Prostate gland (tissue), 2 donors: ENCODE results near the gene GRN. TPM values are rescaled to one million over a fixed set of nuclear protein-coding genes. Genes with fewer than 3 reads are reported as not detected.
"Not testable (repeated sequence)": the region's sequence is repeated elsewhere in the genome, so short reads cannot be mapped to it uniquely, and the experiment has no call there.

ENCODE experiments used
- DNase-seq: peaks from one replicate; pipeline ENCODE4 v3.0.0-alpha.2; 2019; ENCODE audit warnings: low spot score
- H3K27ac ChIP-seq, 2 donors: fragments of 200-600 bp; sonication (generic); 2 replicates each; pipeline ENCODE4 v1.5.1; 2017 to 2019
- H3K27me3 ChIP-seq: fragments of 200-600 bp; sonication (generic); replicated peaks from 2 replicates; pipeline ENCODE4 v1.5.1; 2019; ENCODE audit not compliant: insufficient read depth
- H3K36me3 ChIP-seq, 2 donors: fragments of 200-600 bp; sonication (generic); 1 replicate in 1 of 2; 2 replicates in 1 of 2; pipeline versions ENCODE4 v1.5.1 to v1.8.1; 2017 to 2019
- H3K4me1 ChIP-seq: fragments of 200-600 bp; sonication (generic); replicated peaks from 2 replicates; pipeline ENCODE4 v1.5.1; 2019
- H3K4me3 ChIP-seq, 2 donors: fragments of 200-600 bp; sonication (generic); 2 replicates each; pipeline ENCODE4 v1.5.1; 2017 to 2019
- H3K9me3 ChIP-seq: fragments of 200-600 bp; sonication (generic); 2 replicates; pipeline ENCODE4 v1.5.1; 2017
- CTCF ChIP-seq, 4 experiments: fragments of 200-600 bp in 2 of 4; fragments of 450-650 bp in 2 of 4; sonication (generic) in 2 of 4; IDR thresholded peaks; 1 replicate in 3 of 4; 2 replicates in 1 of 4; pipeline ENCODE4 v1.5.1; 2016 to 2019; ENCODE audit warnings: antibody characterized with exemption in 4 of 4, mild to moderate bottlenecking in 2 of 4, moderate library complexity in 2 of 4
- POLR2A ChIP-seq: fragments of 450-650 bp; IDR thresholded peaks from one replicate; pipeline ENCODE4 v1.6.1; 2016; ENCODE audit warnings: antibody characterized with exemption, mild to moderate bottlenecking
- POLR2AphosphoS5 ChIP-seq: sonication (generic); formaldehyde crosslinking; IDR thresholded peaks from one replicate; pipeline ENCODE4 v1.6.1; 2017; ENCODE audit warnings: antibody characterized with exemption
- WGBS: methylation state at CpG from one replicate; pipeline ENCODE4 v1.1.5; 2018; 5-methylcytosine and 5-hydroxymethylcytosine counted together
- intact Hi-C: fragments of 100-400 bp; cut with DNase I; formaldehyde crosslinking; loops from one replicate; pipeline ENCODE4 v1.14.2; 2022
- total RNA-seq, 2 donors: library from RNA; depleted of rRNA; stranded (reverse); fragments of >200 nt; gene quantifications; one replicate each; pipeline ENCODE4 v1.1.0, GENCODE V29; 2016

The GRN gene
- total RNA-seq, 2 donors from 2014 or later, result 319 to 404 TPM

GRCh38 chr17:44346064-44346844 is 1.2 kb downstream of the GRN start:
- WGBS, result 70% methylated on average over 13 of the region's 13 CpGs
- peak overlapping the region; percentile 76 to 78 for H3K4me3 ChIP-seq

GRCh38 chr17:44347206-44348055 is 2.3 kb downstream of the GRN start:
- H3K4me1 ChIP-seq, H3K9me3 ChIP-seq, H3K4me3 ChIP-seq, H3K27ac ChIP-seq, DNase-seq, H3K27me3 ChIP-seq: not testable (repeated sequence)
- intact Hi-C loops, result loop anchor here (5.0 kb wide), 1 partner anchor 135 kb away; no protein-coding TSS in a partner anchor
- 85% methylated on average over 18 of the region's 18 CpGs for WGBS
- peaks cover 5 to 10% of the 10 kb centered on the region in 2 donors for H3K36me3 ChIP-seq

More at GRCh38 chr17:44346064-44346844, 1.2 kb downstream of the GRN start:
- peaks cover under 1 to 4% of the 10 kb centered on the region in 2 donors for H3K36me3 ChIP-seq
- no peaks in the 10 kb centered on the region for H3K9me3 ChIP-seq
- no peak for DNase-seq
- no peaks in the 10 kb centered on the region for H3K4me1 ChIP-seq
- intact Hi-C loops, result loop anchor here (5.0 kb wide), 1 partner anchor 134 kb away; no protein-coding TSS in a partner anchor
- H3K27ac ChIP-seq, result peak overlapping the region; percentile 79 to 84
- no peaks in the 10 kb centered on the region for H3K27me3 ChIP-seq
- TF ChIP-seq CTCF (IDR thresholded peaks at IDR 0.05), result no peak
- no peak for TF ChIP-seq POLR2AphosphoS5
- TF ChIP-seq POLR2A, result no peak

GRCh38 chr17:44348234-44348987 is 3.3 kb downstream of the GRN start:
- intact Hi-C loops, result loop anchor here (5.0 kb wide), 1 partner anchor 136 kb away; no protein-coding TSS in a partner anchor
- H3K27ac ChIP-seq, result no peak overlapping the region
- DNase-seq, result peak; percentile 47
- H3K27me3 ChIP-seq, result no peaks in the 10 kb centered on the region
- TF ChIP-seq POLR2A (no peak), POLR2AphosphoS5 (peak; percentile 15), CTCF (IDR thresholded peaks at IDR 0.05) (no peak)
- 49% methylated on average over 9 of the region's 9 CpGs for WGBS
- H3K9me3 ChIP-seq, result no peaks in the 10 kb centered on the region
- peaks cover 5 to 10% of the 10 kb centered on the region in 2 donors for H3K36me3 ChIP-seq
- no peak overlapping the region for H3K4me3 ChIP-seq
- H3K4me1 ChIP-seq, result no peaks in the 10 kb centered on the region

GRCh38 chr17:44348988-44349364 is 3.9 kb downstream of the GRN start:
- DNase-seq, result no peak
- H3K4me1 ChIP-seq, result no peaks in the 10 kb centered on the region
- TF ChIP-seq POLR2AphosphoS5 (no peak), CTCF (IDR thresholded peaks at IDR 0.05) (no peak), POLR2A (no peak)
- H3K36me3 ChIP-seq, result peaks cover 5 to 10% of the 10 kb centered on the region in 2 donors
- H3K27ac ChIP-seq, result no peak overlapping the region
- H3K4me3 ChIP-seq, result no peak overlapping the region
- H3K9me3 ChIP-seq, result no peaks in the 10 kb centered on the region
- WGBS, result 70% methylated on average over 4 of the region's 6 CpGs
- intact Hi-C loops, result loop anchor here (5.0 kb wide), 1 partner anchor 137 kb away; no protein-coding TSS in a partner anchor
- H3K27me3 ChIP-seq, result no peaks in the 10 kb centered on the region
